Ishikawa (cell line): Measurements from ENCODE around the gene LYRM4.

ENCODE experiments used
- CEBPB ChIP-seq: IDR thresholded peaks from 2 replicates; pipeline ENCODE4 v1.6.1; 2012
- EGR1 ChIP-seq: IDR thresholded peaks from 2 replicates; pipeline ENCODE4 v1.6.1; 2012
- FOXM1 ChIP-seq: IDR thresholded peaks from 2 replicates; pipeline ENCODE4 v1.6.1; 2012; ENCODE audit warnings: low read depth, borderline replicate concordance
- NFIC ChIP-seq: IDR thresholded peaks from 2 replicates; pipeline ENCODE4 v1.6.1; 2012
- RAD21 ChIP-seq: IDR thresholded peaks from 2 replicates; pipeline ENCODE4 v1.6.1; 2012; ENCODE audit warnings: low read depth
- REST ChIP-seq: IDR thresholded peaks from 2 replicates; pipeline ENCODE4 v1.6.1; 2012; ENCODE audit warnings: low read depth, mild to moderate bottlenecking
- TAF1 ChIP-seq: IDR thresholded peaks from 2 replicates; pipeline ENCODE4 v1.6.1; 2012; ENCODE audit warnings: low read depth, mild to moderate bottlenecking
- TCF12 ChIP-seq: IDR thresholded peaks from 2 replicates; pipeline ENCODE4 v1.6.1; 2012; ENCODE audit warnings: low read depth
- TEAD4 ChIP-seq: IDR thresholded peaks from 2 replicates; pipeline ENCODE4 v1.6.1; 2012
- YY1 ChIP-seq: IDR thresholded peaks from 2 replicates; pipeline ENCODE4 v1.6.1; 2012; ENCODE audit warnings: low read depth
- ZBTB7A ChIP-seq: IDR thresholded peaks from 2 replicates; pipeline ENCODE4 v1.6.1; 2012; ENCODE audit warnings: low read depth

GRCh38 chr6:5150551-5151075 is 110.1 kb downstream of the LYRM4 start:
- no peak for TF ChIP-seq YY1
- TF ChIP-seq RAD21: no peak
- no peak for TF ChIP-seq TEAD4
- TF ChIP-seq EGR1: no peak
- TF ChIP-seq FOXM1: no peak
- TF ChIP-seq TCF12: no peak
- no peak for TF ChIP-seq TAF1
- TF ChIP-seq REST: no peak
- no peak for TF ChIP-seq CEBPB
- no peak for TF ChIP-seq NFIC
- TF ChIP-seq ZBTB7A: no peak
